Smooth muscle cell of the brain vasculature (primary cell): ENCODE results near the gene RTP3.

ENCODE experiments used
- DNase-seq: peaks from one replicate; pipeline ENCODE4 v3.0.0-alpha.2; 2012; ENCODE audit warnings: low read depth, low spot score

The RTP3 gene

DNA sequence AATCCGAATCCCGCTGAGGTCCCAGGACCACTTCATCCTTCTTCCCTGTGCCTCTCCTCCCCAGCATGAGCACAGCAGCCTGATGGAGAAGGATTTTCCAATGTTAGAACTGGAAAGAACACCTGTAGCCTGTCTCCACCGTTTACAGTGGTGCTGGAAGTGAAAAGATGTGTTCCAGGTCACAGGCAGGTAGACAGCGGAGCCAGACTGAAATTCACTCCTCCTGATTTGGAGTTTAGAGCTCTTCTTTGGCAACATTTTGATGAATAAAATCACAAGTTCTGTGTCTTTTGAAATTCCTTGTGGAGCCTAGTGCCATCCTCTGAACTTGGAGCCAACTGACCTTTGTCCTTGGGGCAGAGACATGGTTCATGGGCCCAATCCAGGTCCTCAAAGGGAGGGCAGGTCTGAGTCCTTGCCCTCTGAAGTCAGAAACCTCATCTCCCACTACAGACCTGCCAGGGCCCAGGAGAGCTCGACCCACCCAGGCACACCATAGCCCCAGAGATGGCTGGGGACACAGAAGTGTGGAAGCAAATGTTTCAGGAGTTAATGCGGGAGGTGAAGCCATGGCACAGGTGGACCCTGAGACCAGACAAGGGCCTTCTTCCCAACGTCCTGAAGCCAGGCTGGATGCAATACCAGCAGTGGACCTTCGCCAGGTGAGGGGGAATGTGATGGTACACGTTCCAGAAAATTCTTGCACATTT, at the start of gene RTP3:
Gene RTP3 (plus strand): TSS at position 421 of the 710 bp plus-strand sequence. CDS start 87 bp downstream, at position 508.
- no peak for DNase-seq

DNA sequence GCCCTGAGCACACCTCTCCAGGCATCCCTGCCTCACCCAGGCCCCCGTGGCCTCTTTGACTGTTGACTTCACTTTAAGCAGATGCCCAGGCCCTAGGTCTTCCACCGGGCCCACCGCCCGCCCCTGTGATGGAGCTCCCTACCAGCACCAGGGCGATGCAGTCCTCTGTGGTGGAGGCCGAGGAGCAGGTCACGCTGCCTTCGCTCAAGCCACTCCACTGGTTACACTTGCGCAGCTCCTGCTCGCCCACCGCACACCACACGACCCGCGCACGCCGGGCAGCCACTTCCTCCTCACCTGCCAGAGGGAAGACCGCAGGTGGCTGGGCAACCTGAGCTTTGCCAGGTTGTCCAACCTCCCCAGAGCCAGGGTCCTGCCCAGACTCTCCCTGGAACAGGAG, 49.1 kb upstream of the RTP3 start:
- DNase-seq, result no peak

GRCh38 chr3:46449755-46450552, 47.8 kb upstream of the RTP3 start:
- DNase-seq, result no peak

- no peak for DNase-seq
These were observed 44.1 kb upstream of the RTP3 start for GRCh38 chr3:46453526-46454208.

- no peak for DNase-seq
These were observed 43.6 kb upstream of the RTP3 start for GRCh38 chr3:46454209-46454595.

DNA sequence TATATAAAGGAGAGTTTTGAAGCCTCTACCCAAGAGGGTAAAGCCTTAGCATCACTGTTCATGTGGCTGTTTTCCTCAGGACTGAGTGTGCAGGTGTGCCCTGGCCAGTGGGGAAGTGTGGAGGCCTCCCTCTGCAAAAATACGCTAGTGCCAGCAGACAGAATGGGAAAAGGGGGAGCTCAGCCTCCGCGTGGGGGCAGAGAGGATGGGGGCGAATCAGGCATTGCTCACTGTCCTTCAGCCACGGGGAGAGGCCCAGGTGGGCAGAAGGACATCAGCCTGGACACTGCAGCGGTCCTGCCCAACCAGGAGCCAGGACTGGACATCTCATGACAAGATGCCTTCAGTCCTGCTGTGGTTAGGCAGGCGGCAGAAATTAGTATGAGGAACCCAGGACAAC, 43.2 kb upstream of the RTP3 start:
- DNase-seq, result no peak

- no peak for DNase-seq
These were observed 42.3 kb upstream of the RTP3 start for GRCh38 chr3:46455231-46456115.

DNA sequence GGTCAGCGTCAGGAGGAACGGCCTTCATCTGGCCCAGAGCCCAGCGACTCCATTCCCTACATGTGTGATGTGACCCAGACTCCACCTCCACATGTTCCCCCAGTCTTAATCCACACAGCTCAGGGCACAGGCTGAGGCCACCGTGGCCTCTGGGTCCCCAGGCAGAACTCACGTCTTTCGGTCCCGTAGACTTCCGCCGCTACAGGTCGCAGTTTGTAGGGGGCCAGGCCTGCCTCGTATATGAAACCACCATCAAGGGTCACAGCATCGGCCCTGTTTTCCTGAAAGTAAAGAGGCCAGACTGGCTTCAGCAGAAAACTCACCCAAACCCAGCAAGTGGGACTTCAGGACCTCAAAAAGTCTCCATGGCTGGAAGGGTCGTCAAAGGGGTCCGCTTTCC, 41.7 kb upstream of the RTP3 start:
- no peak for DNase-seq

DNA sequence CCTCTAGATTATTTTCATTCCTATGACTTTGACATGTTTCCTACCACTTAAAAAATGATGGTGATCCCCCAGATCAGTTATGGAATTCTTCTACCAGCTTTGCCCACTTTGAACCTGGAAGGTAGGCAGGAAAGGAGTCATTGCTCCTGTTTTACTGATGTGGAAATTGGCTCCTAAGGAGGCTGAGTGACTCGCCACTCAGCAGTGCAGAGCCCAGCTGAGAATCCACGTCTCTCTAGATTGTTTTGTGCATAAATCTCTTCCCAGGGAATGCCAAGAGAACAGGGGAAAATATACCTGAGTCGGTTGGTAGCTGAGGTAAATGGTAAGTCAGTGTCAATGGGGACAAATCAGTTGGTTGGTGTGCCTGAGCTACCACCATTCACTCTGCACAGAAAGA, 37.7 kb upstream of the RTP3 start:
- DNase-seq, result no peak

DNA sequence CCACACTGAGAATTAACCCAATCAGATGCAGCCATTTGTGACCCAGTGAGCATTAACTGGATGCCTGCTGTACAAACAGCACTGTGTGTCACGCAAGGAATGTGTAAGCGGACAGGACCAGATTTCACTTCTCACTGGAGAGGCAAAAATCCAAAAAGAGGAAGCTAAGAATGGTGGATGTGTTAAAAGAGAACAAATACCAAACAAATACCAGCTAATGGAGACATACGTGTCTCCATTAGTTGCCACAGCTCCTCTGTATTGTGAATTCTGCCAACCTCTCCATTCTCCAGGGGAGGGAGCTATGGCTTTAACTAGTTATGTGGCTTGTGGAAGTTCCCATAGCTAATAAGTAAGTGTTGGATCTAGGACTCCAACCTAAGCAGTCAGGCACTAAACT, 35.7 kb upstream of the RTP3 start:
- no peak for DNase-seq

DNA sequence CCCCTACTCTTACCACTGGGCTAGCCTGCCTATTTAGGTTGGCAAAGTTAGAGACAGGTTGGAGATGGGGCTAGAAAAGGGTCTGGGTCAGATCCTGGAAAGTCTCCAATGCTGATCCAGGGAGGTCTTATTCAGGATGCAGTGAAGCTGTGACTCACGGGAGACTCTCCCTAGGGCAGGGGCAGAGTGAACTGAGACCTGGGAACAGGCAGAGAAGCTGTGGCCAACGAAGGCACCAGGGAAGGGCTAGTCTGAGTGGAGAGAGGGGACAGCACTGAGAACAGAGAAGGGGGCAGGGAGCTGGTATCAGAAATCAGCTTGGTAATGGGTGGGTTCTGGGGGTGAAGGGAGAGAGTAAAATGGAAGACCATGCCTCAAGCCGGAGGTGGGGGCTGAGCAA, 35.3 kb upstream of the RTP3 start:
- DNase-seq, result no peak

- DNase-seq, result no peak
These were observed 34.5 kb upstream of the RTP3 start for GRCh38 chr3:46463120-46463867.

DNA sequence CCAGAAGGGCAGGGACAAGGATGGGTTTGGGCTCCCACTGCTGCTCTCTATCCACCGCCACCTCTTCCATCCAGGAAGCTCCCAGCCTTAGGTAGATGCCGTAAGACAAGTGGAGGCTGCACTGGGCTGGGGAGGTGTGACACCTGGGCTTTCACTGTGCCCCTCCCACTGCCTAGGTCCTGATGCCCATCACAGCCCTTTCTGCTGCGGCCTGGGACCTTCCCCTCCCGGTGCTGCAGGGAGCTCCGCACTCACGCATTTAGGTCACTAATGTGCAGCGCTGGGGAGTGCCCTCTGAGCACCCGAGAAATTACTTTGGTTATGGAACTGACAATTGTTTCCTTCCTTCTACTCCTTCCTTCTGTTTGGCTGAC, 33.9 kb upstream of the RTP3 start:
- DNase-seq, result no peak

DNA sequence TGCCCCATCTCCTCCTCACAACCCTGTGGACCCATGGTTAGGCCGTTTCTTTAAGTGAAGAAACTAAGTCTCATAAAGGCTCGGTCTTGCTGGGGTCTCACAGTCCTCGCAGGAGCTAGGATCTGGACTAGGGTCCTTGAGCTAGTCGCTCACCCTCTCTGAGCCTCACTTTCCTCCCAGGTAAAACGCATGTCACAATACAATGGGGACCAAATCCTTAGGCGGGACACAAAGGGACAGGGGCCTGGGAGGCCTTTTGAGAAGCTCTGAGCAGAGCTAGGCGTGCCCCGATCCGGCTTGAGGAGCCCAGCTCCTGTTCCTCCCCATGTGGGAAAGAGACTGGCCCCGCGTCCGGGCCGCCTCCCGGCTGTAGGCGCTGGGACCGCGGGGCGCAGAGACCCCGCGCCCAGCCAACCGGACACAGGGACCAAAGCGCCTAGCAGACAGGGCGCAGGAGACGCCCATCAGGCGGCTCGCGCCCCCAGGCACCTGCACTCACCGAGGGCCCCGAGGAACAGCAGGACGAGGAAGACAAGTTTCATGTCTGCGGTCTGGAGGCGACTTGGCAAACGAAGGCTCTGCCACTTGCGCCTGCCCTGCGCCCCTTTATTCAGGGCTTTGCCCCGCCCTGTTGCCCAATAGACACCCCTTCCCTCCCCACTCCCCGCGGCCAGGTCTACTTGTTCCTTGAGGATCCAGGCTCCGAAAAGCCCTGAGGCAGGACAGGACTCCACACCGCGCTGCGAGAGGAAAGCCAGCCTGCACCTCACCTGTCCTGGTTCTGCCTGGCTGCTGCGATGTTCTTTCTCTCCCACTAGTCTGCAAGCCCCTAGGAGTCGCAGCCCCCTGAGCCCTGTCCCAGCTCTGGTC, 33.2 kb upstream of the RTP3 start, which contains the start of gene LTF:
Gene LTF (minus strand): TSS at position 580 of the 870 bp plus-strand sequence. CDS start 38 bp downstream, at position 542.
- no peak for DNase-seq

GRCh38 chr3:46465196-46465520, 32.6 kb upstream of the RTP3 start:
- DNase-seq, result no peak

GRCh38 chr3:46466273-46466672, 31.5 kb upstream of the RTP3 start:
- DNase-seq, result no peak

DNA sequence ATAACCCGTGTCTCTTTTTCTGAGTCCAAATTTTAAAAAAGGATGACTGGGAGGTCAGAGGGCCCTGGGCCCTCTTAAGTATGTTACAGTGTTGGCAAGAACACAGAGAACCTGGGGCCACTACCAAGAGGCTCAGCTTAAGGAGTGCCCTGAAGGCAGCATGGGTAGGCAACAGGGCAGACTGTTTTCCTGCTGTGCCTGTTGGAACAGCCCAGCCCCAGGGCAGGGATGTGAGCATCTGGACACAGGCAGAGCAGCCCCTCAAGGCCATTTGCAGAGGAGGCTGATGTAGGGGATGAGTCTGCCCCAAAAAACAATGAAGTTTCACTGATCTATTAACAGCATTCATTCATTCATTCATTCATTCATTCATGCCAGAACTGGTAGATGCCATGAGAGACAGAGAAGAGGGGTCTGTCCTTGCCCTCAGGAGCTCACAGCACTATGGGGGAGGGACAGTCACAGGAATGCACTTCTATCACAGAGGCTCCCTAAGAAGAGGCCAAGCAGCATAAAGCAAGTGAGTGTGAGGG, 30.8 kb upstream of the RTP3 start:
- DNase-seq, result no peak

- DNase-seq, result no peak
These were observed 30.2 kb upstream of the RTP3 start for GRCh38 chr3:46467562-46467961.

DNA sequence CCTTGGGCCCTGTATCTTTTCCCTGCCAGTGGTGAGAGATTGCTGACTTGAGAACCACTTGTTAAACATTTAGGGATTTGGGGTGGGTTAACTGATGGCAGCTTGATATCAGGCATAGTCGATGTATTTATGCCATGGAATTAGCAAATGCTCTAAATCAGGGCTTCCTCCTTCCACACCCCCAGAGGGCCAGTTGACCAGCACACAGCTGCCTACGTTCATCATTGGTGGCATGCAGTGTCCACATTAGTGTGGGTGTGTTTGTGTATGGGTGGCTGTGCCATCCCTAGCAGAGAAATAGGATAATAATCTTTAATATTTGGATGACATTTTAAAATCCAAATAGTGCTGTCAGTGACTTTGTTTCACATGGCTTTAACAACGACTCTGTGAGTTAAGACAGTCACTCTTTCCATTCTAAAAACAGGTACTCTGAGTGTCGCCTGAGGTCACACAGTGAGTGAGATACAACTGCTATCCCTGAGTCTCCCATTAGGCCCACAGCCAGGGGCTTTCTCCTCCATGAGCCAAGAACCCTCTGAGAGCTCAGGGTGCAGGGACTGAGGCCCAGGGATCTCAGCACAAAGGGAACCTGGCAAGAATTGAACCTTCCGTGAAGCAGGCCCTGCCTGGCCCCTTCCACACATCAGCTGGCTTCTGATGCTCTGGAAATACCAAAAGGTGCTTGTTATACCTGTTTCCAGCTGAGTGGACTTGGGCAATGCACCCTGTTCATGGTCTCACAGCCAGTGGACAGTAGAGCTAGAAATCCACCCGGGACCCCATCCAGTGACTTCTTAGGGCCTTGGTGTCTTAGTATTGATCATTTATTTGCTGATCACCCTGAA, 28.8 kb upstream of the RTP3 start:
- DNase-seq, result no peak
